ENCODE measurements around the gene MINDY2. TPM values are rescaled to one million over a fixed set of nuclear protein-coding genes. Genes with fewer than 3 reads are reported as not detected.

The MINDY2 gene
- total RNA-seq, 1 donor from 2014 or later, result 25.0 TPM

DNA sequence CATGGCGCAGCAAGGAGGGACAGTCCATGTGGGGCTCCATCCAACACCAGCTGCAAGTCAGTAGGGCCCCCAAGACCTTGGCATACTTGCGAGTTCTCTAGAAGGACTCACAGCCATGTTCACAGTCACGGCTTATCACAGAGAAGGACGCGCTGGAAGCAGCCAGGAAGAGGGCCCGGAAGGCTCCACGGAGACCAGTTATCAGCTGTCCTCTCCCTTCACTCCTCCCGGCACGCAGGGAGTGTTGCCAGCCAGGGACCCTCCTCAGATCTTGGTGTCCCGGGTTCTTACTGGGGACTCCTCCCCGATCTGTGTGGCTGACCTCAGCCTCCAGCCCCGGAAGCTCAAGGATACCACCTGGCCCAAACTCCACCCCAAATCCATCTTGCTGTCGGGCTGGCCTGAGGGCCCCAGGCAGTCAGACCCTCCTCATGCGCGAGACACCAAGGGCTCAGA lies 94.4 kb downstream of the MINDY2 start:
- H3K27me3 ChIP-seq, result no peaks in the 10 kb centered on the region
- TF ChIP-seq, protein P1, sequence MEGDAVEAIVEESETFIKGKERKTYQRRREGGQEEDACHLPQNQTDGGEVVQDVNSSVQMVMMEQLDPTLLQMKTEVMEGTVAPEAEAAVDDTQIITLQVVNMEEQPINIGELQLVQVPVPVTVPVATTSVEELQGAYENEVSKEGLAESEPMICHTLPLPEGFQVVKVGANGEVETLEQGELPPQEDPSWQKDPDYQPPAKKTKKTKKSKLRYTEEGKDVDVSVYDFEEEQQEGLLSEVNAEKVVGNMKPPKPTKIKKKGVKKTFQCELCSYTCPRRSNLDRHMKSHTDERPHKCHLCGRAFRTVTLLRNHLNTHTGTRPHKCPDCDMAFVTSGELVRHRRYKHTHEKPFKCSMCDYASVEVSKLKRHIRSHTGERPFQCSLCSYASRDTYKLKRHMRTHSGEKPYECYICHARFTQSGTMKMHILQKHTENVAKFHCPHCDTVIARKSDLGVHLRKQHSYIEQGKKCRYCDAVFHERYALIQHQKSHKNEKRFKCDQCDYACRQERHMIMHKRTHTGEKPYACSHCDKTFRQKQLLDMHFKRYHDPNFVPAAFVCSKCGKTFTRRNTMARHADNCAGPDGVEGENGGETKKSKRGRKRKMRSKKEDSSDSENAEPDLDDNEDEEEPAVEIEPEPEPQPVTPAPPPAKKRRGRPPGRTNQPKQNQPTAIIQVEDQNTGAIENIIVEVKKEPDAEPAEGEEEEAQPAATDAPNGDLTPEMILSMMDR (IDR thresholded peaks at IDR 0.05), result no peak
- no peak for TF ChIP-seq EZH2phosphoT487 (IDR thresholded peaks at IDR 0.05)
- no peak for TF ChIP-seq EZH2 (IDR thresholded peaks at IDR 0.05)
- DNase-seq (ENCODE audit: low spot score), result no peak

DNA sequence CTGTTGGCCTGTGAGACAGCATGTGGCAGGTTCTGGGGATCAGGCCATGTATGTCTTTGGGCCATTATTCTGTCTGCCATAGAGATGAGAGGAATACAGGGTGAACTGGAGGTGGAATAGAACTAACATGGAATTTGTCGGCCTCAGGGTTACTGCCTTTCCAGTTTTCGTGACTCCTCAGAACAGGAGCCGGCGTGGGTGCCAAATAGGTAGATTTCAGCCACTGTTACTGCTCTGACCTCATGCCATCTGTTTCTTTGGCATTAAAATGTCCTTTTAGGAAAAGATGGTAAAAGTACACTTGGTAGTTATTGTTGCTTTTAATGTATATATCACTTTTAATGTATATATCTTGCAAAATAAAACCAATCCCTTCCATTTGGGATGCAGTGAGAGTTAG lies 96.8 kb downstream of the MINDY2 start:
- H3K9me3 ChIP-seq (ENCODE audit: low read depth), result no peaks in the 10 kb centered on the region
- Mint-ChIP-seq H3K4me3 (no peak overlapping the region), H3K36me3 (peaks cover 9% of the 10 kb centered on the region), H3K4me1 (peaks cover 6% of the 10 kb centered on the region), H3K27ac (no peak overlapping the region), H3K27me3 (ENCODE audit: insufficient read depth, low read depth) (peaks cover 3% of the 10 kb centered on the region), H3K9me3 (no peaks in the 10 kb centered on the region)
- H3K9ac ChIP-seq, result no peak overlapping the region
- H3F3A ChIP-seq (ENCODE audit: low read depth), result no peaks in the 10 kb centered on the region
- H4K20me1 ChIP-seq (ENCODE audit: low read depth), result no peaks in the 10 kb centered on the region
- H3K27me3 ChIP-seq, result no peaks in the 10 kb centered on the region
- no peak overlapping the region for H3K4me3 ChIP-seq
- no peak for DNase-seq (ENCODE audit: low spot score)
- no peak overlapping the region for H3K27ac ChIP-seq
- H3K4me2 ChIP-seq, result no peak overlapping the region
- H3K36me3 ChIP-seq, result no peaks in the 10 kb centered on the region
- TF ChIP-seq EZH2phosphoT487 (IDR thresholded peaks at IDR 0.05) (no peak), EZH2 (IDR thresholded peaks at IDR 0.05) (no peak)
- TF ChIP-seq, protein P1 (IDR thresholded peaks at IDR 0.05), result no peak
- H2AFZ ChIP-seq (replicated peaks), result no peak overlapping the region
- H3K4me1 ChIP-seq, result no peaks in the 10 kb centered on the region
- H3K79me2 ChIP-seq (ENCODE audit: low read depth), result no peaks in the 10 kb centered on the region

More for the DNA sequence above, 94.4 kb downstream of the MINDY2 start:
- Mint-ChIP-seq H3K9me3 (no peaks in the 10 kb centered on the region), H3K4me1 (peaks cover 6% of the 10 kb centered on the region), H3K36me3 (peaks cover 8% of the 10 kb centered on the region), H3K4me3 (no peak overlapping the region), H3K27ac (peak overlapping the region; percentile 33), H3K27me3 (ENCODE audit: insufficient read depth, low read depth) (peaks cover 3% of the 10 kb centered on the region)
- H4K20me1 ChIP-seq (ENCODE audit: low read depth), result no peaks in the 10 kb centered on the region
- peak overlapping the region; percentile 88 for H2AFZ ChIP-seq (replicated peaks)
- H3K36me3 ChIP-seq, result no peaks in the 10 kb centered on the region
- no peaks in the 10 kb centered on the region for H3K9me3 ChIP-seq (ENCODE audit: low read depth)
- no peaks in the 10 kb centered on the region for H3K79me2 ChIP-seq (ENCODE audit: low read depth)
- no peak overlapping the region for H3K9ac ChIP-seq
- H3K4me3 ChIP-seq, result no peak overlapping the region
- no peak overlapping the region for H3K27ac ChIP-seq
- no peaks in the 10 kb centered on the region for H3F3A ChIP-seq (ENCODE audit: low read depth)
- H3K4me2 ChIP-seq, result no peak overlapping the region
- no peaks in the 10 kb centered on the region for H3K4me1 ChIP-seq

DNA sequence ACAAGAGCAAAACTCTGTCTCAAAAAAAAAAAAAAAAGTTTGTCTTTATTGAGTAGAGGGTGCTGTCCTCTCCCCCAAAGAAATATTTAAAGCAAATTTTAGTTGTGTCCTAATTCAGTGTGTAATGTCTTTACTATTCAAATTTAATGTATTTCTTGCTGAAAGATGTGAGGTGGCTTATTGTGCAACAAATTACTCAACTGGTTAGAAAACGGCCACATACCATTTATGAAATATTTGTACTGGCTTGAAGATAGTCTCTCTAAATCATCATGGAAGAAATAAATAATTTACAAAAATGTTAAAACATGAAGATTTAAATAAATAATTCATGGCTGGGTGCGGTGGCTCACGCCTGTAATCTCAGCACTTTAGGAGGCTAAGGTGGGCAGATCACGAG lies 99.3 kb downstream of the MINDY2 start:
- no peak overlapping the region for H3K27ac ChIP-seq
- H3K27me3 ChIP-seq, result no peaks in the 10 kb centered on the region
- H3K4me3 ChIP-seq, result no peak overlapping the region
- peaks cover 3% of the 10 kb centered on the region for H3K27me3 Mint-ChIP-seq (ENCODE audit: insufficient read depth, low read depth)
- H3K27ac Mint-ChIP-seq, result no peak overlapping the region
- TF ChIP-seq, protein P1 (IDR thresholded peaks at IDR 0.05), result no peak
- TF ChIP-seq EZH2phosphoT487 (IDR thresholded peaks at IDR 0.05), result no peak
- TF ChIP-seq EZH2 (IDR thresholded peaks at IDR 0.05), result no peak
- H3K4me3 Mint-ChIP-seq, result no peak overlapping the region
- no peaks in the 10 kb centered on the region for H3K9me3 Mint-ChIP-seq
- peaks cover 7% of the 10 kb centered on the region for H3K36me3 Mint-ChIP-seq
- H3K36me3 ChIP-seq, result no peaks in the 10 kb centered on the region
- no peaks in the 10 kb centered on the region for H4K20me1 ChIP-seq (ENCODE audit: low read depth)
- no peaks in the 10 kb centered on the region for H3F3A ChIP-seq (ENCODE audit: low read depth)
- H3K4me2 ChIP-seq, result no peak overlapping the region
- H3K4me1 Mint-ChIP-seq, result no peaks in the 10 kb centered on the region
- H3K79me2 ChIP-seq (ENCODE audit: low read depth), result no peaks in the 10 kb centered on the region
- H2AFZ ChIP-seq (replicated peaks), result no peak overlapping the region
- no peaks in the 10 kb centered on the region for H3K9me3 ChIP-seq (ENCODE audit: low read depth)
- no peak for DNase-seq (ENCODE audit: low spot score)
- H3K4me1 ChIP-seq, result no peaks in the 10 kb centered on the region
- no peak overlapping the region for H3K9ac ChIP-seq

All from neural progenitor cell (in vitro differentiated cells).